Tibial nerve (tissue), 4 donors: ENCODE data around the gene ADGRL3. TPM values are rescaled to one million over a fixed set of nuclear protein-coding genes. Genes with fewer than 3 reads are reported as not detected.

Experiments
- DNase-seq, 2 donors: peaks; one replicate each; pipeline ENCODE4 v3.0.0-alpha.2; 2019; ENCODE audit warnings: low spot score in 2 of 2
- H3K27ac ChIP-seq, 4 donors: fragments of 200-600 bp; sonication (generic) in 3 of 4; one replicate each; pipeline ENCODE4 v1.5.1; 2017 to 2019; ENCODE audit warnings: mild to moderate bottlenecking in 1 of 4
- H3K27me3 ChIP-seq, 2 donors: fragments of 200-600 bp; sonication (generic) in 1 of 2; one replicate each; pipeline versions ENCODE4 v1.5.1 to v1.6.0; 2017 to 2019
- H3K36me3 ChIP-seq, 3 donors: fragments of 200-600 bp; sonication (generic); one replicate each; pipeline ENCODE4 v1.5.1; 2018 to 2019
- H3K4me1 ChIP-seq, 4 donors: fragments of 200-600 bp; sonication (generic) in 3 of 4; one replicate each; pipeline ENCODE4 v1.5.1; 2017 to 2019
- H3K4me3 ChIP-seq, 4 donors: fragments of 200-600 bp; sonication (generic) in 3 of 4; one replicate each; pipeline ENCODE4 v1.5.1; 2017 to 2019; ENCODE audit warnings: mild to moderate bottlenecking in 1 of 4, moderate library complexity in 1 of 4
- H3K9me3 ChIP-seq, 4 donors: fragments of 200-600 bp; sonication (generic) in 3 of 4; one replicate each; pipeline ENCODE4 v1.5.1; 2017 to 2019
- EP300 ChIP-seq, 2 donors: sonication (generic); formaldehyde crosslinking; IDR thresholded peaks; one replicate each; pipeline ENCODE4 v1.6.1; 2017; ENCODE audit warnings: antibody characterized with exemption in 2 of 2, mild to moderate bottlenecking in 1 of 2
- POLR2A ChIP-seq, 2 donors: fragments of 450-650 bp; IDR thresholded peaks; one replicate each; pipeline ENCODE4 v1.6.1; 2017; ENCODE audit warnings: antibody characterized with exemption in 2 of 2, mild to moderate bottlenecking in 2 of 2, moderate library complexity in 2 of 2
- WGBS, 2 donors: methylation state at CpG; one replicate each; pipeline ENCODE4 v1.1.5; 2018; 5-methylcytosine and 5-hydroxymethylcytosine counted together
- total RNA-seq, 4 donors: library from RNA; depleted of rRNA; stranded (reverse); fragments of >200 nt; gene quantifications; one replicate each; pipeline ENCODE4 v1.1.0, GENCODE V29; 2016
- TF ChIP-seq, protein P1 (sequence below), 5 experiments: fragments of 200-600 bp in 3 of 5; fragments of 450-650 bp in 2 of 5; sonication (generic) in 3 of 5; IDR thresholded peaks; one replicate each; pipeline ENCODE4 v1.5.1; 2016 to 2019; ENCODE audit warnings: antibody characterized with exemption in 5 of 5, mild to moderate bottlenecking in 3 of 5, moderate library complexity in 2 of 5

Gene ADGRL3
- total RNA-seq, 4 donors from 2014 or later, result 20.1 to 51.3 (median 28.2) TPM

- peak overlapping the region in 2 of 4 donors; percentile 0 to 6 for H3K4me3 ChIP-seq
- H3K27me3 ChIP-seq, result no peaks in the 10 kb centered on the region
- TF ChIP-seq POLR2A (IDR thresholded peaks at IDR 0.05) (no peak), EP300 (IDR thresholded peaks at IDR 0.05) (peak in 1 of 2 donors; percentile 66)
- TF ChIP-seq, protein P1, sequence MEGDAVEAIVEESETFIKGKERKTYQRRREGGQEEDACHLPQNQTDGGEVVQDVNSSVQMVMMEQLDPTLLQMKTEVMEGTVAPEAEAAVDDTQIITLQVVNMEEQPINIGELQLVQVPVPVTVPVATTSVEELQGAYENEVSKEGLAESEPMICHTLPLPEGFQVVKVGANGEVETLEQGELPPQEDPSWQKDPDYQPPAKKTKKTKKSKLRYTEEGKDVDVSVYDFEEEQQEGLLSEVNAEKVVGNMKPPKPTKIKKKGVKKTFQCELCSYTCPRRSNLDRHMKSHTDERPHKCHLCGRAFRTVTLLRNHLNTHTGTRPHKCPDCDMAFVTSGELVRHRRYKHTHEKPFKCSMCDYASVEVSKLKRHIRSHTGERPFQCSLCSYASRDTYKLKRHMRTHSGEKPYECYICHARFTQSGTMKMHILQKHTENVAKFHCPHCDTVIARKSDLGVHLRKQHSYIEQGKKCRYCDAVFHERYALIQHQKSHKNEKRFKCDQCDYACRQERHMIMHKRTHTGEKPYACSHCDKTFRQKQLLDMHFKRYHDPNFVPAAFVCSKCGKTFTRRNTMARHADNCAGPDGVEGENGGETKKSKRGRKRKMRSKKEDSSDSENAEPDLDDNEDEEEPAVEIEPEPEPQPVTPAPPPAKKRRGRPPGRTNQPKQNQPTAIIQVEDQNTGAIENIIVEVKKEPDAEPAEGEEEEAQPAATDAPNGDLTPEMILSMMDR (IDR thresholded peaks at IDR 0.05), result no peak
- peak in 1 of 2 donors; percentile 8 for DNase-seq
- 32 to 47% methylated on average over 6 of the region's 6 CpGs for WGBS, 2 donors
- H3K27ac ChIP-seq, result peak overlapping the region in 3 of 4 donors; percentile 35 to 70 (median 69)
- no peaks in the 10 kb centered on the region for H3K9me3 ChIP-seq
- no peaks in the 10 kb centered on the region for H3K36me3 ChIP-seq
- peaks cover 0 to 41% (median 11%) of the 10 kb centered on the region in 4 donors for H3K4me1 ChIP-seq
Observed at GRCh38 chr4:61273233-61273632, 73.1 kb downstream of the ADGRL3 start.

DNA sequence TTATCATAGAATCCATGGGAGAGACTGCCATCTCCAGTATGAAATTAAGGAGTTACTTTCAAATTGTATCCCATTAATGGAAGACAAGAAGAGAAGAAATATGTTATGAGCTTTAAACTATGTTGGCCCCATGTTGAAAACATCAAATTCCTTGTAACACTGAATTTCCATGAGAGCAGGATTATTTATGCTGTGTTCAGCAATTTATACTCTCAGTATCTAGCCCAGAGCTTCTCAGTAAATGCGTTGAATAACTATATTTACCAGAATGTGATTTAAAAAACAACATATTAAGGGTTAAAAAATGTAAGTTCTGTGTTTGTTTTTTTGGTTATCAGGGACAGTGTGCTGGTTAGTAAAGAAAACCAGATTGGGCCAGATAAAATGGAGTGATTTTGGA lies 74.2 kb downstream of the ADGRL3 start:
- no peak for DNase-seq
- peak overlapping the region in 2 of 4 donors; percentile 1 to 36 for H3K27ac ChIP-seq
- H3K4me1 ChIP-seq, result peaks cover 0 to 41% (median 11%) of the 10 kb centered on the region in 4 donors
- no peaks in the 10 kb centered on the region for H3K36me3 ChIP-seq
- no peak overlapping the region for H3K4me3 ChIP-seq
- H3K27me3 ChIP-seq, result no peaks in the 10 kb centered on the region
- H3K9me3 ChIP-seq, result no peaks in the 10 kb centered on the region
- WGBS, 2 donors, result 92 to 100% methylated on average over 1 of the region's 1 CpG
- no peak for TF ChIP-seq EP300 (IDR thresholded peaks at IDR 0.05)
- TF ChIP-seq, protein P1 (IDR thresholded peaks at IDR 0.05), result no peak
- no peak for TF ChIP-seq POLR2A (IDR thresholded peaks at IDR 0.05)

- Histone ChIP-seq H3K36me3 (no peaks in the 10 kb centered on the region), H3K4me1 (peaks cover 0 to 41% (median 11%) of the 10 kb centered on the region in 4 donors), H3K27me3 (no peaks in the 10 kb centered on the region), H3K4me3 (no peak overlapping the region), H3K9me3 (no peaks in the 10 kb centered on the region), H3K27ac (peak overlapping the region in 1 of 4 donors; percentile 36)
- TF ChIP-seq POLR2A (IDR thresholded peaks at IDR 0.05) (no peak), EP300 (IDR thresholded peaks at IDR 0.05) (no peak)
- TF ChIP-seq, protein P1 (IDR thresholded peaks at IDR 0.05), result no peak
- no peak for DNase-seq
- WGBS, 2 donors, result 52 to 55% methylated on average over 2 of the region's 2 CpGs
Observed at GRCh38 chr4:61275241-61275640, 75.1 kb downstream of the ADGRL3 start.

DNA sequence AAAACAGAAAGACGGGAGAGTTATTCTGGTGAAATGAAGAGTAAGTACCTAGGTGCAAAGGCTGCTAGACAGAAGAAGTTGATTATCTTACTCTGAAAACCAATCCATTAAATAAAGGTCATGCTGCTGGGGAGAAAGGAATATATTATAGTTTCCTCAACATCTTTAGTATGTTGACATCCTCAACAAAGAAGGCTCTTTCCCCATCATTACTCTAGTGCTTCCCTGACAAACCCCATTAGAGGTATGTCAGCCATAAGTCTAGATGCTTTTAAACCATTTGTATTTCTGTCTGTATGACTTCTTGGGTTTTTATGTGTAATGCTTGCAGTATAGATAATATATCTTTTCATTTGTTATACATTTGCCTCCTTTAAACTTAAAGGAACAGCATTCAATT lies 75.9 kb downstream of the ADGRL3 start:
- Histone ChIP-seq H3K36me3 (no peaks in the 10 kb centered on the region), H3K27ac (peak overlapping the region in 1 of 4 donors; percentile 40), H3K4me3 (no peak overlapping the region), H3K4me1 (peaks cover 0 to 41% (median 11%) of the 10 kb centered on the region in 4 donors), H3K9me3 (no peaks in the 10 kb centered on the region), H3K27me3 (no peaks in the 10 kb centered on the region)
- DNase-seq, result no peak
- WGBS, 2 donors, result 64 to 79% methylated on average over 1 of the region's 1 CpG
- TF ChIP-seq EP300 (IDR thresholded peaks at IDR 0.05), result no peak
- TF ChIP-seq POLR2A (IDR thresholded peaks at IDR 0.05), result no peak
- TF ChIP-seq, protein P1 (IDR thresholded peaks at IDR 0.05), result no peak

GRCh38 chr4:61277785-61278760 lies 77.9 kb downstream of the ADGRL3 start:
- H3K27ac ChIP-seq, result peak overlapping the region in 2 of 4 donors; percentile 46 to 66
- peaks cover 0 to 29% (median 11%) of the 10 kb centered on the region in 4 donors for H3K4me1 ChIP-seq
- 45 to 49% methylated on average over 5 of the region's 5 CpGs for WGBS, 2 donors
- no peak overlapping the region for H3K4me3 ChIP-seq
- no peak for DNase-seq
- no peaks in the 10 kb centered on the region for H3K9me3 ChIP-seq
- no peaks in the 10 kb centered on the region for H3K36me3 ChIP-seq
- TF ChIP-seq EP300 (IDR thresholded peaks at IDR 0.05) (no peak), POLR2A (IDR thresholded peaks at IDR 0.05) (no peak)
- TF ChIP-seq, protein P1 (IDR thresholded peaks at IDR 0.05), result no peak
- no peaks in the 10 kb centered on the region for H3K27me3 ChIP-seq
